Activated naive CD8-positive, alpha-beta T cell treated with anti-CD3 and anti-CD28 coated beads, Interleukin-2, amount 50 U/mL, for 24 hours (primary cell): ENCODE data around the gene TEX22.

Experiments used
- ATAC-seq: fragments of 150-1000 bp; cut with Tn5 transposase; one replicate; pipeline ENCODE4 v1.10.0; 2021
- DNase-seq: peaks from one replicate; pipeline ENCODE4 v3.0.0; 2021
- H3K27ac Mint-ChIP-seq: one replicate; pipeline ENCODE4 v1.8.0; 2021; ENCODE audit warnings: mild to moderate bottlenecking, mixed read lengths
- H3K27me3 Mint-ChIP-seq: one replicate; pipeline ENCODE4 v1.8.0; 2021; ENCODE audit warnings: mixed read lengths
- H3K36me3 Mint-ChIP-seq: one replicate; pipeline ENCODE4 v1.8.0; 2021; ENCODE audit warnings: low read depth, mixed read lengths
- H3K4me1 Mint-ChIP-seq: one replicate; pipeline ENCODE4 v1.8.0; 2021; ENCODE audit warnings: mixed read lengths
- H3K4me3 Mint-ChIP-seq: one replicate; pipeline ENCODE4 v1.8.0; 2021; ENCODE audit warnings: mild to moderate bottlenecking, moderate library complexity, mixed read lengths
- H3K9me3 Mint-ChIP-seq: one replicate; pipeline ENCODE4 v1.8.0; 2021; ENCODE audit warnings: mixed read lengths

The TEX22 gene

DNA sequence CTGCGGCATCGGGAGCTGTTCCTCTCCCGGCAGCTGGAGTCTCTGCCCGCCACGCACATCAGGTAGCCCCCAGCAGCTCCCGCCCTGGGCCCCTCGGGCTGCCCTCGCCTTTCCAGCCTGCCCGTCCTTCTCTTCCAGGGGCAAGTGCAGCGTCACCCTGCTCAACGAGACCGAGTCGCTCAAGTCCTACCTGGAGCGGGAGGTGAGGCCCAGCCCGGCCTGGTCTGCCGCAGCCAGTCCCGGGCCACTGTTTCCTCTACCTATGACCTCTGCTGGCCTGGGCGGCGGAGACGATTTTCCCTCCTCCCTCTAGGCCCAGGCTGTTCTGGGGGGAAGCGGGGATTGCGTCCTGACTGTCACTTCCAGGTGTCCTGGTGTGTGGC lies 51.8 kb downstream of the TEX22 start:
- no peaks in the 10 kb centered on the region for H3K27me3 Mint-ChIP-seq

DNA sequence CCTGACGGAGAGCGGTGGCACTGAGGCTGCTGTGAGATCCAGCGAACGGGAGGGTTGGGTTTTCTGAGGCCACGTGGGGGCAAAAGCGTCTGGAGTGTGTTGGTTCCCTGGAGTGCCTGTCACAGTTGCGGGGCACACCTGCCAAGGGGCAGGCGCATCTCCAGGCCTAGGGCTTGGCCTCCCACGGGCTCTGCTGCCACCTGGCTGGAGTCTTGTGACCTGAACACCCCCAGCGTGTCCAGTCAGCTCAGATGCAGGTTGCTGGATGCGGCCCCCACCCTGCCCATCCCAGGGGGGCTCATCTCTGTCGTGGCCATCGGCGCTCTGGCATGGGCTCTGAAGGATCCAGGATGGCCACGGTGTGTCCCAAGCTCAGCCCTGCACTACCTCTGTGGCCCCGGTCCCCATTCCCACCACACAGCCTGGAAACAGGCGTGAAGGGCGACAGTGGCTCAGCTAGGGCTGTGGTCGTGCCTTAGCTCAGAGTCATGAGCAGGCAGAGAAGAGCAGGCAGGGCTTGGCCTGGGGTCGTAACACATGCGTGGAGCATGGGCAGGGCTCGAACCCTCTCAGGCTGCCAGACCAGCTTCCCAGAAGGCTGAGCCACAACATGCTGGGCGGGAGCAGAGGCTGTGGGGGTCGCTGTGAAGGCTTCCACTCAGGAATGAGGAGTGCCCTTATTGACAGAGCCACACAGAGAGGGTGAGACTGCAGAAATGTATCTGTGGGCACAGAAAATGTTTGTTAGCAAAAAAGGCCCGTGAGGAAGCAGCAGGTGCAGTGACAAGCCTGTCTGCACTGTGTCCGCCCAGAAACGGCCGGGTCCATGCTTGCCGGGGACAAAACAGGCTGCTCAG lies 52.8 kb downstream of the TEX22 start:
- H3K27me3 Mint-ChIP-seq = no peaks in the 10 kb centered on the region
- no peaks in the 10 kb centered on the region for H3K9me3 Mint-ChIP-seq
- H3K36me3 Mint-ChIP-seq = peaks cover 21% of the 10 kb centered on the region
- ATAC-seq (no peak), DNase-seq (no peak)
- no peaks in the 10 kb centered on the region for H3K4me1 Mint-ChIP-seq
- no peak overlapping the region for H3K4me3 Mint-ChIP-seq
- H3K27ac Mint-ChIP-seq = no peak overlapping the region

More for the DNA sequence above, 51.8 kb downstream of the TEX22 start:
- Mint-ChIP-seq H3K27ac (no peak overlapping the region), H3K36me3 (peaks cover 18% of the 10 kb centered on the region), H3K4me1 (no peaks in the 10 kb centered on the region), H3K4me3 (no peak overlapping the region), H3K9me3 (no peaks in the 10 kb centered on the region)
- no peak for DNase-seq
- no peak for ATAC-seq

DNA sequence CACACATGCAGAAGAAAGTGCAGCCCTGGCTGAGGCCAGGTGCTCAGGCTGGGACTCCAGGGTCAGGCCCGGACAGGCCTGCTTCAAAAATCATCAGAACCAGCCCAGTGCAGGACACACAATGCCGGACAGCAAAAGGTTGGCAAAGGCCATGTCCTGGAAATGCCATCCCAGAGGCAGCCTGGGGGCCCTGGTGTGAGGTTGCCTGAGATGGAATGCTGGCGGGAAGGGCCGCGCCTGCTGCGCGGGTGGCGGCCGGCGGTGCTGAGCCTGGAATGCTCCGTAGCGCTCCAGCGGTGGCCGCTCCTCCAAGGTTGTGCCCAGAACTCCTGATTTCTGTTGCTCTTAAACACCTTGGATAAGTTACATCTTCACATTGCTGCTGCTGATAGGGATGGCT lies 54.6 kb downstream of the TEX22 start:
- no peak for DNase-seq
- H3K27ac Mint-ChIP-seq = no peak overlapping the region
- no peak overlapping the region for H3K4me3 Mint-ChIP-seq
- peaks cover 21% of the 10 kb centered on the region for H3K36me3 Mint-ChIP-seq
- H3K9me3 Mint-ChIP-seq = no peaks in the 10 kb centered on the region
- no peak for ATAC-seq
- H3K4me1 Mint-ChIP-seq = no peaks in the 10 kb centered on the region
- H3K27me3 Mint-ChIP-seq = no peaks in the 10 kb centered on the region

DNA sequence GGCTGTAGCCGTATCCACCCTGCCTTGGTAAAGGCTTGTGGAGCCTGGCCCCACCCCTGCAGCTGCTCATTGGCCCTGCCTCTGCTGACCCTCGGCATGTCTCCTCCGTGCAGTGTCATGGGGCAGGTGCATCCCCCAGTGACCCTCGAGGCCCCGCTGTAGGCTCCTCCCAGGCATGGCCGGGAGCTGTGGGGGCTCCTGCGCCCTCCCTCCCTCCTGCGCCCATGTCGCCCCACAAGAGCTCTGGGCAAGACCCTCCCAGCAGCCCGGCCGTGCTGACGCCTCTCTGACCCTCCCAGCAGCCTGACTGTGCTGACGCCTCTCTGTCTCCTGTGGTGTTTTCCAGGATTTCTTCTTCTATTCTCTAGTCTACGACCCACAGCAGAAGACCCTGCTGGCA lies 55.5 kb downstream of the TEX22 start:
- ATAC-seq (no peak), DNase-seq (no peak)
- H3K4me3 Mint-ChIP-seq = no peak overlapping the region
- H3K27ac Mint-ChIP-seq = no peak overlapping the region
- H3K27me3 Mint-ChIP-seq = no peaks in the 10 kb centered on the region
- no peaks in the 10 kb centered on the region for H3K9me3 Mint-ChIP-seq
- no peaks in the 10 kb centered on the region for H3K4me1 Mint-ChIP-seq
- peaks cover 21% of the 10 kb centered on the region for H3K36me3 Mint-ChIP-seq

DNA sequence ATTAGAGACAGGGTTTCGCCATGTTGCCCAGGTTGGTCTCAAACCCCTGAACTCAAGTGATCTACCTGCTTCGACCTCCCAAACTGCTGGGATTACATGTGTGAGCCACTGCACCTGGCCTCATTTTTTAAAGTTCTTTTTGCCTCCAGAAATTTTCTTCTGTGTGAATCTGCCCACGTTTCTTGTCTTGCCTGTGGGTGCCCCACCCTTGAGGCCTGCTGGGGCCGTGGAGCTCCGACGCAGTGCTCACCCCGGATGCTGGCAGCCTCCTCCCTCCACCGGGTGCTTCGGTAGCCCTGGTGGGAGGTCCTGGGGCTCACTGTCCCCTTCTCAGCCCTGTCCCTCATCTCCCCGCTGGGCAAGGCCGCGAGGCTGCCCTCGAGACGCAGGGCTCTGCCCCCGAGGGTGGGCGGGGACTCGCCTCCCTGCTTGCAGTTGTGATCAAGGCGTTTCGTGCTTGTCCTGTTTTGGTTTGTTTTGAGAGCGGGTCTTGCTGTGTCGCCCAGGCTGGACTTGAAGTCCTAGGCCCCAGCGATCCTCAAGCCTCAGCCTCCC lies 56.8 kb downstream of the TEX22 start:
- Mint-ChIP-seq H3K27ac (no peak overlapping the region), H3K9me3 (no peaks in the 10 kb centered on the region), H3K4me1 (no peaks in the 10 kb centered on the region), H3K36me3 (peaks cover 19% of the 10 kb centered on the region), H3K4me3 (no peak overlapping the region), H3K27me3 (no peaks in the 10 kb centered on the region)
- ATAC-seq = no peak
- DNase-seq = no peak

DNA sequence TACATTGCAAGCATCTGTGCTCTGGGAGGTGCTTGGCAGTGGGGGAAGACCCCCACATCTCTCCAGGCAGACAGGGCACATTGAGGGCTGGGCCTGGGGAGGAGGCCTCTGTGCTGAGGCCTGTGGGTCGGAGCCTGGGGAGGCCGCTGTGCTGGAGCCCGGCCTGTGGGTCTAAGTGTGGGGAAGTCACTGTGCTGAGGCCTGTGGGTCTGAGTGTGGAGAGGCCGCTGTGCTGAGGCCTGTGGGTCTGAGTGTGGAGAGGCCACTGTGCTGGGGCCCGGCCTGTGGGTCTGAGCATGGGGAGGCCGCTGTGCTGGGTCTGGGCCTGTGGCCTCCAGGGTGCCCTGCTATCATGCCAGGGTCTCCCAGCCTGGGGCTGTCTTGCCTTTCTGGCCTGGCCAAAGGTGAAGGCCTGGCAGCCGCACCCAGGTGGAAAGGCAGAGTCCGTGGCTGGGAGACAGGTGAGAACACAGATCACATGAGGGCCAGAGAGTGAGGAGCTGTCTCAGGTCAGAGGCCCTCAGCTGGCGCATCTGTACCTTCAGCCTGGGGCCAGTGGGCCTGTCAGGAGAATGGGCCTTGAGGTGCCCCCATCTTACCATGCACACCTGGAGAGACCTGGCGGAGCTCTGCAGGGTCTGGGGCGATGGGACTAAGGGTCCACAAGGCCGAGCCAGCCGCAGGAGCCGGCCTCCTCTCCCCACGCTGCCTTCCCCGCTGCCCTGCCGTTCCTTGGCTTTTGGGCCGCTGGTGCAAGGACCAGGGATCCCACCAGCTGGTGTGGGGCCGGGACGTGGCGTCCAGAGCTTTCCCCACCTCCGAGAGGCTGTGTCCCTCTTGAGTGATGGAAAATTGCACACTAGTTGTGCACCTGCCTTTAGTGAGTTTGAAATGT lies 57.7 kb downstream of the TEX22 start:
- no peak for ATAC-seq
- Mint-ChIP-seq H3K27me3 (no peaks in the 10 kb centered on the region), H3K9me3 (no peaks in the 10 kb centered on the region), H3K4me3 (no peak overlapping the region), H3K27ac (no peak overlapping the region), H3K36me3 (peaks cover 19% of the 10 kb centered on the region), H3K4me1 (no peaks in the 10 kb centered on the region)
- DNase-seq = no peak

DNA sequence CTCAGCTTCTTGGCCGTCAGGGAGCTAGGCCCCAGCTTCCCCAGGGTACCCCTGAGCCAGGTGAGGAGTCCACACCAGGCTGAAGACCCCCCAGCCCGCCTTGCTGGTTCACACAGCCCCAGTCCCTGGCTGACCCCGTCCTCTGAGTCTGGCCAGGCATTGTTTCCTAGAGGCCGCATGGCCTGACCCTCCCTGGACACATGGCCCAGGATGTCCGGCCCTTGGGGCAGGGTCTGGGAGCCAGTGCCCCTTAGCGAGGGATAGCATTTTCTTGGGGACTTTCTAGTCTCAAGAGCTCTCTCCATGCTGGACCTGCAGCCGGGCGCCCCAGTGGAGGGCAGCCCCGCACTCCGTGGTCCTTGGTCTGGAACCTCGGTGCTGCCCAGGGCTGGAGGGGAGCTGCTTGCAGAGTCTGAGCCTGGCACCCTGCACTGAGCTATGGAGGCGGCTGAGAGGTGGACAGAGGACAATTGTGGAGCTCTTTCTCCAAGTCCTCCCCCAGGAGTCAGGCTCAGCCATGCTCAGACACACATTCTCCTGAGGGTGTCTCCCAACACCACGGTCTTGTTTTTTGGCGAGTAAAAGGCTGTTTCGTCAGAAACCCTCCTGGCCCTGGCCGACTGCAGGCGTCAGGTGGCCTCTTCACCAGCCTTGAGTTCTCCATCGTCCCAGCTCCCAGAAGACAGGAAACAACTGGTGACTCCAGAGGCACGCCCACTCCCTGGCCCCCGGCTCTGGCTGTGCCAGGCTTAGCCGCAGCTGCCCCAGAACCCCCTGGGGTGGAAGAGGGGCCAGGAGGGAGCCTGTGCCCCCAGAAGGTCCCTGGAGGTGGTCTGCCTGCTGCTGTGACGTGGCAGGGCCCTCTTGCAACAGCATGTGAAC lies 58.6 kb downstream of the TEX22 start:
- ATAC-seq (no peak), DNase-seq (no peak)
- Mint-ChIP-seq H3K4me3 (no peak overlapping the region), H3K36me3 (peaks cover 18% of the 10 kb centered on the region), H3K4me1 (no peaks in the 10 kb centered on the region), H3K9me3 (no peaks in the 10 kb centered on the region), H3K27me3 (no peaks in the 10 kb centered on the region), H3K27ac (no peak overlapping the region)

DNA sequence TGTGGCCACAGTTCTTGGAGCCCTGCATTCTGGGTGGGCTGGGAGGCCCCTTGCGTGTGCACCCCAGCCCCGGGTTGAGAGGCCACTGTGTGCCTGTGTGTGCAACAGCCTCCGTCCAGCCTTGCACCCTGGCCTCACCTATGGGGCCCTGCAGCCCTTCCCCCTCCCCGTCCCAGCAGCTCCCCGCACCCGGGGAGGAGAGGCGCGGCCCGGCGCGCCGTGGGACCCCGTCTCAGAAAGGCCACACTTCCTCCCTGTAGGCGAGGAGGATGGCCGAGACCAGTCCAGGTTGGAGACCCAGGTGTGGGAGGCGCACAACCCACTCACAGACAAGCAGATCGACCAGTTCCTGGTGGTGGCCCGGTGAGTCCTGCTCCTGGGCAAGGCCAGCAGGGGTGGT lies 59.7 kb downstream of the TEX22 start:
- no peaks in the 10 kb centered on the region for H3K27me3 Mint-ChIP-seq
- DNase-seq (no peak), ATAC-seq (no peak)
- no peaks in the 10 kb centered on the region for H3K9me3 Mint-ChIP-seq
- H3K4me3 Mint-ChIP-seq = no peak overlapping the region
- no peaks in the 10 kb centered on the region for H3K4me1 Mint-ChIP-seq
- peaks cover 12% of the 10 kb centered on the region for H3K36me3 Mint-ChIP-seq
- H3K27ac Mint-ChIP-seq = no peak overlapping the region

DNA sequence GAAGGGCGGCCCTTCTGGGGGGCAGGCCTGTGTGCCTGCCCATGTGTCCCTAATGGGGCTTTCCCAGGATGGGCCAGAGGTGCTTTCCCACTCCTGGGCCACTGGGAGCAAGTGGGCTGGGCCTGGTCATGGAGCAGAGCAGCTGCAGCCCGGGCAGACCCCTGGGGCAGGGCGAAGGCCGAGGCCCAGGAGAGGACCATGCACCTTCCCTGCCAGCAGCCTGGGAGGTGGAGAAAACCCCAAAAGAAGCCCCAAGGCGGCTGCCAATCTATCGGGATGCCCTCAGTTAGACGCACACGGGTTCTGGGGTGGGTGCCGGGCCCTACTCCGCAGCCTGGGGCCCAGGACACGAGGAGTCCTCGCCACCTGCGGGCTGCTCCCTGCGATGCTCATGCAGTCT lies 60.2 kb downstream of the TEX22 start:
- no peak for DNase-seq
- ATAC-seq = no peak
- Mint-ChIP-seq H3K4me1 (no peaks in the 10 kb centered on the region), H3K4me3 (no peak overlapping the region), H3K36me3 (peaks cover 12% of the 10 kb centered on the region), H3K27me3 (no peaks in the 10 kb centered on the region), H3K27ac (no peak overlapping the region), H3K9me3 (no peaks in the 10 kb centered on the region)

DNA sequence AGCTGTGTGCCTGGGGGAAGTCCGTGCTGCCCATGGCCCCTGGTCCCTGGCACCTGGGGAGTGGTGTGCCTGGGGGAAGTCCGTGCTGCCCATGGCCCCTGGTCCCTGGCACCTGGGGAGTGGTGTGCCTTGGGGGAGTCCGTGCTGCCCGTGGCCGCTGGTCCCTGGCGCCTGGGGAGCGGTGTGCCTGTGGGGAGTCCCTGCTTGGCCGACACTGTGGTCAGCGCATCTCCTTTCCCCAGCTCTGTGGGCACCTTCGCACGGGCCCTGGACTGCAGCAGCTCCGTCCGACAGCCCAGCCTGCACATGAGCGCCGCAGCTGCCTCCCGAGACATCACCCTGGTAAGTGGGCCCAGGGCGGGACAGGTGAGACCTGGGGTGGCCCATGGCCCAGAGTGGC lies 61.8 kb downstream of the TEX22 start:
- H3K9me3 Mint-ChIP-seq = no peaks in the 10 kb centered on the region
- peaks cover 11% of the 10 kb centered on the region for H3K36me3 Mint-ChIP-seq
- H3K4me3 Mint-ChIP-seq = no peak overlapping the region
- no peak for DNase-seq
- no peaks in the 10 kb centered on the region for H3K27me3 Mint-ChIP-seq
- no peak overlapping the region for H3K27ac Mint-ChIP-seq
- no peaks in the 10 kb centered on the region for H3K4me1 Mint-ChIP-seq
- no peak for ATAC-seq

DNA sequence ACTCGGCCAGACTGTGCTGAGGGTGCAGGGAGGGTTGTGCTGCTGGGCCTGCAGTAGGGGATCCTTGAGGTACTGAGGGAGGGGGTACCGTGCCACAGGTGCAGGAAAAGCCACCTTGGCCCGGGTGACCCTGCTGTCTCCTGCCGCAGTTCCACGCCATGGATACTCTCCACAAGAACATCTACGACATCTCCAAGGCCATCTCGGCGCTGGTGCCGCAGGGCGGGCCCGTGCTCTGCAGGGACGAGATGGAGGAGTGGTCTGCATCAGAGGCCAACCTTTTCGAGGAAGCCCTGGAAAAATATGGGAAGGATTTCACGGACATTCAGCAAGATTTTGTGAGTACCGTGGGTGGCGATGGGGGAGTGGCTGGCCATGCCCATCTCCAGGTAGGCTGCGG lies 62.3 kb downstream of the TEX22 start:
- ATAC-seq (no peak), DNase-seq (no peak)
- Mint-ChIP-seq H3K27me3 (no peaks in the 10 kb centered on the region), H3K27ac (no peak overlapping the region), H3K36me3 (peaks cover 8% of the 10 kb centered on the region), H3K4me3 (no peak overlapping the region), H3K9me3 (no peaks in the 10 kb centered on the region), H3K4me1 (no peaks in the 10 kb centered on the region)

DNA sequence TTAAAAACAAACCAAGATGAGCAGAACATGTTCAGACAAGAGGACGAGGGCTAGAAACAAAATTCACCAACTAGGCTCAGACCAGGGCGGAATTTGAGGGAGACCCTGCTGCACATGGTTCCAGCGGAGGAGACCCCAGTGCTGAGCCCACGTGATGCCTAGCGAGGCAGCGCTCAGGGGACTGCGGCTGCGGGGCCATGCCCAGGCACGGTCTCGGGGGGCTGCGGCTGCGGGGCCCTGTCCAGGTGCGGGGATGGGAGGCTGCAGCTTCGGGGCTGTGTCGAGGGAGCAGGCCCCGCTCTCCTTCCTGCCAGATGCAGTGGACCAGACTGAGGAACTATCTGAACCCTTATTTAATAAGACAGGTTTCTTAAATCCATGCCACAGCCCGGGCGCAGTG lies 63.6 kb downstream of the TEX22 start:
- no peaks in the 10 kb centered on the region for H3K9me3 Mint-ChIP-seq
- no peak for ATAC-seq
- H3K36me3 Mint-ChIP-seq = peaks cover 8% of the 10 kb centered on the region
- no peak overlapping the region for H3K4me3 Mint-ChIP-seq
- DNase-seq = no peak
- H3K4me1 Mint-ChIP-seq = no peaks in the 10 kb centered on the region
- H3K27ac Mint-ChIP-seq = no peak overlapping the region
- no peaks in the 10 kb centered on the region for H3K27me3 Mint-ChIP-seq
